PC-9 (cell line): ENCODE measurements around the gene HOXC13.

Source experiments
- EZH2 ChIP-seq: fragments of 200-600 bp; sonication (generic); IDR thresholded peaks from 2 replicates; pipeline ENCODE4 v1.8.0; 2017; ENCODE audit warnings: antibody characterized with exemption, low read depth
- TF ChIP-seq, protein P1 (sequence below): fragments of 200-600 bp; sonication (generic); conservative IDR thresholded peaks from 2 replicates; pipeline ENCODE4 v1.6.1; 2017; ENCODE audit warnings: mixed run types, antibody characterized with exemption, mild to moderate bottlenecking, moderate library complexity

DNA sequence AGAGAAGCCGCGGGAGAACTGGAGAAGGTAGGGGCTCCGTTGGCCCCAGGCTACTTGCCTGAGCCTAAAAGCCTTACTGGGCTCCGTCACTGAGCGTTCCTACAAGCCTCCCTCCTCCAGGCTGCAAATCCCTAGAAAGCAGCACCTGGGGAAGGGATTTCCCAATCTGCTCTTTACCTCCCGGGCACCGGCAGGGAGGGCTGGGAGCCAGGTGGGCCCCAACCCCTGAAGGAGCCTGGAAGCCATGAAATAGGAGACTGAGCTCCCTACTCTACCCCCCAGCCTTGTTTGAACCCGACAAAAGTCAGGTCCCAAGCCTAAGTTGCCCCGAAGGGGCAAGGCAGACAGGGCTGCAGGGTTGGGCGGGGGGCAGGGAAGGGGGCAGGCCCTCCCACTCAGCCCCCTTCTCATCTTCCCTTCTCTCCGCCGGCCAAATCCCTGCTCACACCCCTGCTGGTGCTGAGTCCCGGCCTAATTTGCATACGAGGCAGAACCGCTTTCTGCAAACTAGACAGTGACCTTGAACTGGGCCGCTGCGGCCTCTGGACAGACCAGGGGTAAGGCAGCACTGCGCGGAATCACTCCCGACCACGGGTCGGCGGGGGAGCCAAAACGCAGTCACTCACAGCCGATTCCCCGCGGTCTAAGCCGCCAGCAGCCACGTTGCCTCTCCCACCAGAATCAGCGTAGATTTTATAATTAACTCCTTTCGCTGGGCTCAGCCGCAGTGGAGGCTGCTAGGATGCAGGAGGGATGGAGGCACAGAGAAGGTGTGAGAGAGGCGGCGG is 12.4 kb downstream of the HOXC13 start:
- TF ChIP-seq, protein P1, sequence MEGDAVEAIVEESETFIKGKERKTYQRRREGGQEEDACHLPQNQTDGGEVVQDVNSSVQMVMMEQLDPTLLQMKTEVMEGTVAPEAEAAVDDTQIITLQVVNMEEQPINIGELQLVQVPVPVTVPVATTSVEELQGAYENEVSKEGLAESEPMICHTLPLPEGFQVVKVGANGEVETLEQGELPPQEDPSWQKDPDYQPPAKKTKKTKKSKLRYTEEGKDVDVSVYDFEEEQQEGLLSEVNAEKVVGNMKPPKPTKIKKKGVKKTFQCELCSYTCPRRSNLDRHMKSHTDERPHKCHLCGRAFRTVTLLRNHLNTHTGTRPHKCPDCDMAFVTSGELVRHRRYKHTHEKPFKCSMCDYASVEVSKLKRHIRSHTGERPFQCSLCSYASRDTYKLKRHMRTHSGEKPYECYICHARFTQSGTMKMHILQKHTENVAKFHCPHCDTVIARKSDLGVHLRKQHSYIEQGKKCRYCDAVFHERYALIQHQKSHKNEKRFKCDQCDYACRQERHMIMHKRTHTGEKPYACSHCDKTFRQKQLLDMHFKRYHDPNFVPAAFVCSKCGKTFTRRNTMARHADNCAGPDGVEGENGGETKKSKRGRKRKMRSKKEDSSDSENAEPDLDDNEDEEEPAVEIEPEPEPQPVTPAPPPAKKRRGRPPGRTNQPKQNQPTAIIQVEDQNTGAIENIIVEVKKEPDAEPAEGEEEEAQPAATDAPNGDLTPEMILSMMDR: no peak
- no peak for TF ChIP-seq EZH2
